HUES64 (cell line): ENCODE results near the gene NLRP5.
"Not testable (repeated sequence)": the region's sequence is repeated elsewhere in the genome, so short reads cannot be mapped to it uniquely, and the experiment has no call there.

Source experiments
- H3K27ac ChIP-seq: 2 replicates; pipeline ENCODE4 v1.7.0; 2013; ENCODE audit warnings: low read depth, low read length, inconsistent platforms
- H3K27me3 ChIP-seq: 2 replicates; pipeline ENCODE4 v1.6.1; 2013; ENCODE audit warnings: mild to moderate bottlenecking, low read length; ENCODE audit not compliant: insufficient read depth
- H3K36me3 ChIP-seq: 2 replicates; pipeline ENCODE4 v1.6.1; 2013; ENCODE audit warnings: mild to moderate bottlenecking, low read length; ENCODE audit not compliant: insufficient read depth
- H3K4me1 ChIP-seq: 2 replicates; pipeline ENCODE4 v1.6.1; 2013; ENCODE audit warnings: mild to moderate bottlenecking, low read length, moderate library complexity; ENCODE audit not compliant: insufficient read depth
- H3K4me3 ChIP-seq: 2 replicates; pipeline ENCODE4 v1.5.1; 2013; ENCODE audit warnings: mild to moderate bottlenecking, low read length, moderate library complexity
- H3K9ac ChIP-seq: 2 replicates; pipeline ENCODE4 v1.6.1; 2013; ENCODE audit warnings: mild to moderate bottlenecking, low read depth, low read length
- H3K9me3 ChIP-seq: 2 replicates; pipeline ENCODE4 v1.6.1; 2013; ENCODE audit warnings: low read depth, low read length; ENCODE audit not compliant: insufficient read depth
- WGBS: fragments of 150-250, 120-280 bp; methylation state at CpG from one replicate; pipeline ENCODE4 v1.1.7; 2013; ENCODE audit warnings: missing lambda C conversion rate; 5-methylcytosine and 5-hydroxymethylcytosine counted together

NLRP5 gene

DNA sequence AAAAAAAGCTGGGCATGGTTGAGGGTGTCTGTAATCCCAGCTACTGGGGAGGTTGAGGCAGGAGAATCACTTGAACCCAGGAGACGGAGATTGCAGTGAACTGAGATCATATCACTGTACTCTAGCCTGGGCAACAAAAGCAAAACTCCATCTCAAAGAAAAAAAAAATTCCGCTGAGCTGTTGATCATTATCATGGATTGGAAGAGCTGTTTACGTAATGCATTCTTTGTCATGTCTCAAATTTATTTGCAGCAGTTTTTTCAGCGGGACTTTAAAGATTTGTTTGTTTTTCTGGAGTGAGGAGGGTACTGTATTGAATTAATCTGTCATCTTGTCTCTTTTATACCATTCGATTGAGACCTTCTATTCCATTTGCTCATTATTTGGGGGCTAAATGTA, 4.3 kb downstream of the NLRP5 start:
- WGBS: 69% methylated on average over 4 of the region's 5 CpGs
- H3K9me3 ChIP-seq: peaks cover 73% of the 10 kb centered on the region

DNA sequence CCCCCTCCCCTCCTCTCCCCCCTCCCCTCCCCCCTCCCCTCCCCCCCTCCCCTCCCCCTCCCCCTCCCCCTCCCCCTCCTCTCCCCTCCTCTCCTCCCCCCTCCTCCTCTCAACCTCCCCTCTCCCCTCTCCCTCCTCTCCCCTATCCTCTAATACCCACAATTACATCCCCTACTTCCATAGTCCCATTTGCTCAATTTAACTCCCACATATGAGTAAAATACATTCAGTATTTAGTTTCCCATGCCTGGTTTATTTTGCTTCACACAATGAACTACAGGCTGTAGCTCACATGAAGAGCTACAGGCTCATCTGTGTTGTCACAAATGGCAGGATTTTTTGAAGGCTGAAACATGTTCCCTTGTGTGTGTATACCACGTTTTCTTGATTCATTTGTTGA, 6.9 kb downstream of the NLRP5 start:
- H3K9me3 ChIP-seq: peaks cover 69% of the 10 kb centered on the region
- no peak overlapping the region for H3K27ac ChIP-seq
- 5% methylated on average over 1 of the region's 1 CpG for WGBS
- H3K36me3 ChIP-seq: no peaks in the 10 kb centered on the region
- H3K9ac ChIP-seq: no peak overlapping the region
- H3K27me3 ChIP-seq: no peaks in the 10 kb centered on the region
- H3K4me3 ChIP-seq: no peak overlapping the region
- no peaks in the 10 kb centered on the region for H3K4me1 ChIP-seq

More for the DNA sequence above, 4.3 kb downstream of the NLRP5 start:
- H3K4me3 ChIP-seq: no peak overlapping the region
- H3K36me3 ChIP-seq: no peaks in the 10 kb centered on the region
- H3K9ac ChIP-seq: no peak overlapping the region
- no peaks in the 10 kb centered on the region for H3K27me3 ChIP-seq
- H3K4me1 ChIP-seq: no peaks in the 10 kb centered on the region
- H3K27ac ChIP-seq: no peak overlapping the region

DNA sequence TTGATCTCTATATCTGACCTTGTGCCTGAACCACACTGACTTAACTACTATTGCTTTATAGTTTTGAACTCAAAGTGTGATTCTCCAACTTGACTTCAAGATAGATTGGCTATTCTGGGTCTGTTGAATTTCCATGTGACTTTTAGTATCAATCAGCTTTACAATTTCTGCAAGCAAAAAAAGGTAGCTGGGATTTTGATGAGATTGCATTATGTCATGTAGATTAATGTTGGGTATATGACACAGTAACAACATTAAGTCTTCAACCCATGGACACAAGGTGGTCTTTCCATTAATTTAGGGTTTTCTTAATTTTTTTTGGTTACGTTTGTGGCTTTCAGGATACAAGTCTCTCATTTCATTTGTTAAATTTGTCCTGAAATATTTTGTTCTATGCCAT, 28.2 kb downstream of the NLRP5 start:
- 63% methylated on average over 1 of the region's 1 CpG for WGBS

GRCh38 chr19:56015756-56016155, 29.2 kb downstream of the NLRP5 start:
- Histone ChIP-seq H3K36me3 (no peaks in the 10 kb centered on the region), H3K9ac (no peak overlapping the region), H3K4me1 (no peaks in the 10 kb centered on the region), H3K27ac (no peak overlapping the region), H3K4me3 (no peak overlapping the region), H3K9me3 (peaks cover 74% of the 10 kb centered on the region), H3K27me3 (no peaks in the 10 kb centered on the region)
- WGBS: 51% methylated on average over 2 of the region's 5 CpGs

More for the DNA sequence above, 28.2 kb downstream of the NLRP5 start:
- no peaks in the 10 kb centered on the region for H3K4me1 ChIP-seq
- H3K36me3 ChIP-seq: no peaks in the 10 kb centered on the region
- H3K27me3 ChIP-seq: no peaks in the 10 kb centered on the region
- no peak overlapping the region for H3K9ac ChIP-seq
- H3K4me3 ChIP-seq: no peak overlapping the region
- no peak overlapping the region for H3K27ac ChIP-seq
- H3K9me3 ChIP-seq: peaks cover 83% of the 10 kb centered on the region

GRCh38 chr19:56019325-56019724, 32.8 kb downstream of the NLRP5 start:
- not testable (repeated sequence) for H3K27ac ChIP-seq, H3K36me3 ChIP-seq, H3K4me1 ChIP-seq, H3K9ac ChIP-seq, H3K4me3 ChIP-seq, H3K27me3 ChIP-seq
- no CpG with 5 or more reads among the region's 2 CpGs for WGBS
- H3K9me3 ChIP-seq: peaks cover 77% of the 10 kb centered on the region

- H3K27me3 ChIP-seq, H3K4me3 ChIP-seq, H3K9ac ChIP-seq, H3K4me1 ChIP-seq, H3K27ac ChIP-seq, H3K36me3 ChIP-seq: not testable (repeated sequence)
- 77% methylated on average over 5 of the region's 7 CpGs for WGBS
- peaks cover 75% of the 10 kb centered on the region for H3K9me3 ChIP-seq
Measured at GRCh38 chr19:56020355-56020975, 33.9 kb downstream of the NLRP5 start.

DNA sequence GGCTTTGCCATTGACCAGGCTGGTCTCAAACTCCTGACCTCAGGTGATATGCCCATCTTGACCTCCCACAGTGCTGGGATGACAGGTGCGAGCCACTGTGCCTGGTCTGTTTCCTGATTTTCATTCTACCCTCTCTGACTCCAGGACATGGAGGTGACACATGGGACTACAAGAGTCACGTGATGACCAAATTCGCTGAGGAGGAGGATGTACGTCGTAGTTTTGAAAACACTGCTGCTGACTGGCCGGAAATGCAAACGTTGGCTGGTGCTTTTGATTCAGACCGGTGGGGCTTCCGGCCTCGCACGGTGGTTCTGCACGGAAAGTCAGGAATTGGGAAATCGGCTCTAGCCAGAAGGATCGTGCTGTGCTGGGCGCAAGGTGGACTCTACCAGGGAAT, 40.2 kb downstream of the NLRP5 start:
- Histone ChIP-seq H3K4me1 (no peaks in the 10 kb centered on the region), H3K4me3 (no peak overlapping the region), H3K9ac (no peak overlapping the region), H3K27me3 (no peaks in the 10 kb centered on the region), H3K36me3 (no peaks in the 10 kb centered on the region), H3K27ac (no peak overlapping the region), H3K9me3 (peaks cover 85% of the 10 kb centered on the region)
- 90% methylated on average over 15 of the region's 15 CpGs for whole genome bisulfite sequencing

GRCh38 chr19:56053596-56053995, 67.0 kb downstream of the NLRP5 start:
- no peak overlapping the region for H3K4me3 ChIP-seq
- no peak overlapping the region for H3K27ac ChIP-seq
- H3K27me3 ChIP-seq: no peaks in the 10 kb centered on the region
- WGBS: 93% methylated on average over 18 of the region's 18 CpGs
- H3K4me1 ChIP-seq: no peaks in the 10 kb centered on the region
- no peak overlapping the region for H3K9ac ChIP-seq
- peaks cover 70% of the 10 kb centered on the region for H3K9me3 ChIP-seq
- H3K36me3 ChIP-seq: no peaks in the 10 kb centered on the region

- H3K4me3 ChIP-seq: peak overlapping the region; percentile 46
- H3K9ac ChIP-seq: no peak overlapping the region
- no peaks in the 10 kb centered on the region for H3K4me1 ChIP-seq
- peaks cover 3% of the 10 kb centered on the region; the same call in 1 of the 2 replicates for H3K27me3 ChIP-seq
- no peaks in the 10 kb centered on the region for H3K36me3 ChIP-seq
- no peak overlapping the region for H3K27ac ChIP-seq
- peaks cover 15% of the 10 kb centered on the region for H3K9me3 ChIP-seq
- 11% methylated on average over 39 of the region's 39 CpGs for WGBS
Measured at GRCh38 chr19:56066152-56067023, 79.8 kb downstream of the NLRP5 start.

DNA sequence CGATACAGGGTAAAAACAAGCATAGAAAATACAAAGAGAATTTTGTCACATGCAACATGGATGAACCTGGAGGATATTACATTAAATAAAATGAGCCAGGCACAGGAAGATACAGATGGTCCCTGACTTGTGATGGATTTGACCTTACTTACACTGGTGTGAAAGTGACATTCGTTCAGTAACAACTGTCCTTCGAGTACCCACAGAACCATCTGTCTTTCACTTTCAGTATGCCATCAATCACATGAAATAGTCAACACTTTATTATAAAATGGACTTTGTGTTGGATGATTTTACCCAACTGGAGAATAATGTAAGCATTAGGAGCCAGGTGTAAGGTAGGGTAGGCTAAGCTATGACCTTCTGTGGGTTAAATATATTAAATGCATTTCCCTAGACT, 83.1 kb downstream of the NLRP5 start:
- Histone ChIP-seq H3K27me3 (peaks cover 3% of the 10 kb centered on the region), H3K9ac (no peak overlapping the region), H3K27ac (no peak overlapping the region), H3K9me3 (0 out of 2 replicates have a peak, but pooled peaks cover 2% of the 10 kb centered on the region), H3K4me3 (no peak overlapping the region), H3K4me1 (no peaks in the 10 kb centered on the region), H3K36me3 (no peaks in the 10 kb centered on the region)
- WGBS: 80% methylated on average over 1 of the region's 3 CpGs

DNA sequence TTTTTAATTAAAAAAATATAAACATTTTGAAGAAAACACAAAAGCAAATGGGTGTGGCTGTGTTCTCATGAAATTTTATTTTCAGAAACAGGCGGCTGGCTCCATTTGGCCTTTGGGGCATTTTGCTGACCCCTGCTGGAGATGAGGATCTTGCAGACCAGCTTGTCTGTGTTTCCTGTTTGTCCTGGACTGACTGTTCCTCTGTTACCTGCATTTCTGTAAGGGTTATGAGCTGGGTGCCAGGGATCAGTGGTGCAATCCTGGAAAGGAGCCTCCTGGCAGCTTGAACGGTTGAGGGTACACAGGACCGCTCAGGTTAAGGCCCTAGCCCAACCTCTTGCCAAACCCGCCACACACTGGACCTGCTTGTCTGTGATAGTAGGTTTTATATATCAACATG, 84.6 kb downstream of the NLRP5 start:
- 61% methylated on average over 4 of the region's 4 CpGs for WGBS
- H3K36me3 ChIP-seq: no peaks in the 10 kb centered on the region
- H3K27me3 ChIP-seq: no peaks in the 10 kb centered on the region; the same call in 1 of the 2 replicates
- H3K4me1 ChIP-seq: no peaks in the 10 kb centered on the region
- no peak overlapping the region for H3K4me3 ChIP-seq
- H3K9me3 ChIP-seq: no peaks in the 10 kb centered on the region
- H3K9ac ChIP-seq: no peak overlapping the region
- H3K27ac ChIP-seq: no peak overlapping the region
